ENCODE data around the gene ROBO4.
A peak's percentile ranks its signal among the peaks of the same experiment; 100 is the strongest.

The ROBO4 gene

GRCh38 chr11:124877631-124877909 lies 20.1 kb downstream of the ROBO4 start:
- Histone ChIP-seq H3K9me3 (ENCODE audit: control insufficient read depth, insufficient read depth, low read length) (no peaks in the 10 kb centered on the region), H3K4me1 (ENCODE audit: insufficient read depth, low read length) (no peaks in the 10 kb centered on the region), H3K9ac (ENCODE audit: low read depth, low read length) (peak overlapping the region; percentile 89; the same call in 1 of the 2 replicates), H3K36me3 (ENCODE audit: insufficient read depth, low read length) (no peaks in the 10 kb centered on the region)

DNA sequence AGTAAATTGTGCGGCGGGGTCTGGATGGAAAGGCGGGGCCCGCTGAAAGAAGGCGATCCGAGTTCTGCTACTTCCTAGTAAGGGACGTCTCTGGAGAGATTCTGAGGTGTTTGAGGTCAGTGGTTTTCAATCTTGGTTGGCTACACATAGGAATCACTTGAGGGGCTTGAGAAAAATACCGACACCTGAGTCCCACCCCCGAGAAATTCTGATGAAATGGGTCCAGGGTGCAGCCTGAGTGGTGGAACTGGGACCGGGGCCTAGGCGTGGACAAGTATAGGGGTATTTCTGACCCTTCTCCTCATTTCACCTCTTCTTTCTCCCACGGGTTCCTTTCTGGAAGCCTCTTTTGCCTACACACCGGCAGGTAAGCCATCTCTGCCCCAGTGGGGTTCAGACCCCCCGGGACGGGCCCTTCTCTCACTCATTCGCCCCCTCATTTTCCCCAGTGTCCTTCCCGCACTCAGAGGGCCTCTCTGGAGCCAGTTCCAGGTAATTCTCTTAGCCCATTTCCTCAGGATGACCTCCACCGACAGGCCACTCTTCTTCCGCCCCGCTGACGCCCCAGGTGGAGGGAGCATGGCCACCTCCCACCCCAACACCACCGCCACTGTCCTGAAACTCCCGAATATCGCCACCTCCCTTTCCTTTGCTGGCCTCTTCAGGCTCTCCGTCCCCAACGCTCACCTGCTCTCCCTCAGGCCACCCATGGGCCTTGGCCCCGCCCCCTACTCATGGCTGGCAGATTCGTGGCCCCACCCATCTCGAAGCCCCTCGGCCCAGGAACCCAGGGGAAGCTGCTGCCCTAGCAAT lies 20.6 kb downstream of the ROBO4 start:
- H3K9me3 ChIP-seq (ENCODE audit: control insufficient read depth, insufficient read depth, low read length): no peaks in the 10 kb centered on the region
- no peaks in the 10 kb centered on the region for H3K36me3 ChIP-seq (ENCODE audit: insufficient read depth, low read length)
- no peaks in the 10 kb centered on the region for H3K4me1 ChIP-seq (ENCODE audit: insufficient read depth, low read length)
- H3K9ac ChIP-seq (ENCODE audit: low read depth, low read length): peak overlapping the region; percentile 89

- no peaks in the 10 kb centered on the region for H3K4me1 ChIP-seq (ENCODE audit: insufficient read depth, low read length)
- peak overlapping the region; percentile 89 for H3K9ac ChIP-seq (ENCODE audit: low read depth, low read length)
- H3K36me3 ChIP-seq (ENCODE audit: insufficient read depth, low read length): no peaks in the 10 kb centered on the region
- no peaks in the 10 kb centered on the region for H3K9me3 ChIP-seq (ENCODE audit: control insufficient read depth, insufficient read depth, low read length)
These were observed 21.5 kb downstream of the ROBO4 start for GRCh38 chr11:124875943-124876817.

DNA sequence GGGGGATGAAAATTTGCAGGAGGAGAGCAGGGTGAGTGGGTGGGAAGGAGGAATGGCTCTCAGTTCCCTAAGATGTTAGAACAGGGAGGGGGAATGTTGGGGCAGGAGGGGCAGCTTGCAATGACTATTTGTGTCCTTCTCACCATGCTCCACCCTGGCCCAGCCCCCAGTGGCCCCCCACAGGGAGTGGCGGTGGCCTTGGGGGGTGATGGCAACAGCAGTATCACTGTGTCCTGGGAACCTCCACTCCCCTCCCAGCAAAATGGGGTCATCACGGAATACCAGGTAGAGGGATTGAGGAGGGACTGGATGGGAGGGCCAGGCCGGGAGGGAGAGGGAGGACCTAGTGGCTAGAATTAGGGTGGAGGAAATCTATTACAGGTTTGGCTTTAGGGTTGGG lies 22.3 kb downstream of the ROBO4 start:
- peak overlapping the region; percentile 89 for H3K9ac ChIP-seq (ENCODE audit: low read depth, low read length)
- no peaks in the 10 kb centered on the region for H3K4me1 ChIP-seq (ENCODE audit: insufficient read depth, low read length)
- no peaks in the 10 kb centered on the region for H3K36me3 ChIP-seq (ENCODE audit: insufficient read depth, low read length)
- H3K9me3 ChIP-seq (ENCODE audit: control insufficient read depth, insufficient read depth, low read length): no peaks in the 10 kb centered on the region

DNA sequence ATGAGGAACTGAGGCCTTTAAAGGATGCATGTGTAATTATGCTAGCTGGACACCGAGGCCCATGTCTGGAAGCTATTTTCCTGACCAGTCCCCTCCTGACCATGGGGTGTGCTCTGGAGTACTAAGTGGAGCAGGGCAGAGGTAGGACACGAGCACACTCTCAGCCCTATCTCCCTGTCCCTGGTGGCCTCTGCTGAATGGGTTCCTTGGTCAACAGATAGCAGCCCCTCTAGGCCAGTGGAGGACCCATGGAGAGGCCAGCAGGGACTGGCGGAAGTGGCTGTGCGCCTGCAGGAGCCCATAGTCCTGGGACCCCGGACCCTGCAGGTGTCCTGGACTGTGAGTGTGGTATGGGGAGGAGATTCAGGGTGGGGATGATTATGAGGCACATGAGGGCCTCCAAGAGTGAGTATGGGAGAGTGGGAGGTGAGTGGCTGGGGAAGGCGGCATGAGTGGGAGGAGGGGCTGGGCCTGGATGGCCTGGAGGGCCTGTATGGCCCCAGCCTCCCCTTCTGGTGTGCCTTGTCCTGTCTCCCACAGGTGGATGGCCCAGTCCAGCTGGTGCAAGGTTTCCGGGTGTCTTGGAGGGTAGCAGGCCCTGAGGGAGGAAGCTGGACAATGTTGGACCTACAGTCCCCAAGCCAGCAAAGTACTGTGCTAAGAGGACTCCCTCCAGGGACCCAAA lies 23.0 kb downstream of the ROBO4 start:
- no peak overlapping the region for H3K9ac ChIP-seq (ENCODE audit: low read depth, low read length)
- no peaks in the 10 kb centered on the region for H3K9me3 ChIP-seq (ENCODE audit: control insufficient read depth, insufficient read depth, low read length)
- H3K36me3 ChIP-seq (ENCODE audit: insufficient read depth, low read length): no peaks in the 10 kb centered on the region
- no peaks in the 10 kb centered on the region for H3K4me1 ChIP-seq (ENCODE audit: insufficient read depth, low read length)

- H3K9me3 ChIP-seq (ENCODE audit: control insufficient read depth, insufficient read depth, low read length): no peaks in the 10 kb centered on the region
- H3K9ac ChIP-seq (ENCODE audit: low read depth, low read length): no peak overlapping the region
- H3K4me1 ChIP-seq (ENCODE audit: insufficient read depth, low read length): no peaks in the 10 kb centered on the region
- no peaks in the 10 kb centered on the region for H3K36me3 ChIP-seq (ENCODE audit: insufficient read depth, low read length)
These were observed 23.7 kb downstream of the ROBO4 start for GRCh38 chr11:124873951-124874350.

- H3K4me1 ChIP-seq (ENCODE audit: insufficient read depth, low read length): no peaks in the 10 kb centered on the region
- H3K36me3 ChIP-seq (ENCODE audit: insufficient read depth, low read length): no peaks in the 10 kb centered on the region
- H3K9ac ChIP-seq (ENCODE audit: low read depth, low read length): no peak overlapping the region
- no peaks in the 10 kb centered on the region for H3K9me3 ChIP-seq (ENCODE audit: control insufficient read depth, insufficient read depth, low read length)
These were observed 24.9 kb downstream of the ROBO4 start for GRCh38 chr11:124872741-124873140.

DNA sequence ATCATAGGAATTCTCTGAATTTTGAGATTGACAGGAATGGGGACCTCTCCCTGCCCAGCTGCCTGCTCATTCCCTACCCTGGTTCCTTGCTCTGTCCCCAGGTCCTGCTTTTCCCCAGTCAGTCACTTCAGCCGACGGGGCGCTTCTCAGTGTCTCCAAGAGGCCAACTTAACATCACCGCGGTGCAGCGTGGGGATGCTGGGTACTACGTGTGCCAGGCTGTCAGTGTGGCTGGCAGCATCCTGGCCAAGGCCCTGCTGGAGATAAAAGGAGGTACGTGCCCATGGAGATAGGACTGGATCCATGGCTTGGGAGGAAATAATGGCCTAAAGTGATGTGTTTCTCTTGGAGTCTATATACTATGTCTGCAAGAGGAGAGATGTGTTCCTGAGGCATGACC lies 25.4 kb downstream of the ROBO4 start:
- H3K9me3 ChIP-seq (ENCODE audit: control insufficient read depth, insufficient read depth, low read length): no peaks in the 10 kb centered on the region
- H3K36me3 ChIP-seq (ENCODE audit: insufficient read depth, low read length): no peaks in the 10 kb centered on the region
- no peak overlapping the region for H3K9ac ChIP-seq (ENCODE audit: low read depth, low read length)
- H3K4me1 ChIP-seq (ENCODE audit: insufficient read depth, low read length): no peaks in the 10 kb centered on the region

- no peaks in the 10 kb centered on the region for H3K4me1 ChIP-seq (ENCODE audit: insufficient read depth, low read length)
- no peaks in the 10 kb centered on the region for H3K36me3 ChIP-seq (ENCODE audit: insufficient read depth, low read length)
- H3K9me3 ChIP-seq (ENCODE audit: control insufficient read depth, insufficient read depth, low read length): no peaks in the 10 kb centered on the region
- H3K9ac ChIP-seq (ENCODE audit: low read depth, low read length): no peak overlapping the region
These were observed 27.2 kb downstream of the ROBO4 start for GRCh38 chr11:124870430-124870829.

- Histone ChIP-seq H3K4me1 (ENCODE audit: insufficient read depth, low read length) (no peaks in the 10 kb centered on the region), H3K36me3 (ENCODE audit: insufficient read depth, low read length) (no peaks in the 10 kb centered on the region), H3K9me3 (ENCODE audit: control insufficient read depth, insufficient read depth, low read length) (no peaks in the 10 kb centered on the region), H3K9ac (ENCODE audit: low read depth, low read length) (no peak overlapping the region)
These were observed 27.7 kb downstream of the ROBO4 start for GRCh38 chr11:124869856-124870387.

- no peaks in the 10 kb centered on the region for H3K9me3 ChIP-seq (ENCODE audit: control insufficient read depth, insufficient read depth, low read length)
- H3K9ac ChIP-seq (ENCODE audit: low read depth, low read length): no peak overlapping the region
- no peaks in the 10 kb centered on the region for H3K36me3 ChIP-seq (ENCODE audit: insufficient read depth, low read length)
- H3K4me1 ChIP-seq (ENCODE audit: insufficient read depth, low read length): no peaks in the 10 kb centered on the region
These were observed 28.3 kb downstream of the ROBO4 start for GRCh38 chr11:124869331-124869730.

DNA sequence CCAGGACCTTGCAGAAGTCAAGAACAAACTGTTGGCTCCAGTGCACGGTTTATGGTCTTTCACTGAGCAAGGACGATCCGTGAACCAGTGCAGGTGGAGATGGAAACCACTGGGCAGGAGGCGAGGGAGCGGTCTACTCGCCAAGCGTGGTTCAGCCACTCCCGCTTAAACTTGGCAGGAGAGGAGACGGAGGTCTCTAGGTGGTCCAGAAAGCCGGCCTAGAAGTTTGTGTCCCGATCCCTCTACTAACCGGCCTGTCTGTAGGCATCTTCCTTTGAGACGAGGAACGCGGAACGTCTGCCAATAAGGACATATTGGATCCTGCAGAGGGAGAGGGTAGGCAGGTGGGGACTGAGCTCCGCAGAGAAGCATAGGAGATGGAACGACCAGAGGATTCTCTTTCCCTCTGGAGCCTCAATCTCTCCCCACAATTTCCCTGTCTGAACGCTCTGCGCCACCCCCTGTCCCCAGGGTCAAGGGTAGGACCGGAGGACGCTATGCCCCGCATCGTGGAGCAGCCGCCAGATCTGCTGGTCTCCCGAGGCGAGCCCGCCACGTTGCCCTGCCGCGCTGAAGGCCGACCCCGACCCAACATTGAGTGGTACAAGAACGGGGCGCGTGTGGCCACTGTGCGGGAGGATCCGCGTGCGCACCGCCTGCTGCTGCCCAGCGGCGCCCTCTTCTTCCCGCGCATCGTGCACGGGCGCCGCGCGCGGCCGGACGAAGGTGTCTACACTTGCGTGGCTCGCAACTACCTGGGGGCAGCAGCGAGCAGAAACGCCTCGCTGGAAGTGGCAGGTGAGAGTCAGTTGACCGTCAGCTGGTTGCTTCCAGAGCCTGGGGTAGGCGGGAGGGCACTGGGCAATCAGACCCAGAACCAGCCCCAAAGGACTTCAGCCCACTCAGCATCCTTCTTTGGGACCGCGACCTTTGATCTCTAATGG lies 29.1 kb downstream of the ROBO4 start:
- no peak overlapping the region; the same call in 1 of the 2 replicates for H3K9ac ChIP-seq (ENCODE audit: low read depth, low read length)
- no peaks in the 10 kb centered on the region for H3K4me1 ChIP-seq (ENCODE audit: insufficient read depth, low read length)
- no peaks in the 10 kb centered on the region for H3K9me3 ChIP-seq (ENCODE audit: control insufficient read depth, insufficient read depth, low read length)
- no peaks in the 10 kb centered on the region for H3K36me3 ChIP-seq (ENCODE audit: insufficient read depth, low read length)

- Histone ChIP-seq H3K36me3 (ENCODE audit: insufficient read depth, low read length) (no peaks in the 10 kb centered on the region), H3K9me3 (ENCODE audit: control insufficient read depth, insufficient read depth, low read length) (no peaks in the 10 kb centered on the region), H3K4me1 (ENCODE audit: insufficient read depth, low read length) (no peaks in the 10 kb centered on the region), H3K9ac (ENCODE audit: low read depth, low read length) (no peak overlapping the region)
These were observed 30.0 kb downstream of the ROBO4 start for GRCh38 chr11:124867700-124868099.

Measured in ES-I3 (cell line).